Measurements from ENCODE around the gene SURF1. TPM values are rescaled to one million over a fixed set of nuclear protein-coding genes. Genes with fewer than 3 reads are reported as not detected.

SURF1 gene
- total and polyA plus RNA-seq, 9 of the 15 experiments (the other 6 are each of a cell fraction or from before 2014, with no cell fraction given), result 16.1 to 31.3 (median 20.9) TPM

DNA sequence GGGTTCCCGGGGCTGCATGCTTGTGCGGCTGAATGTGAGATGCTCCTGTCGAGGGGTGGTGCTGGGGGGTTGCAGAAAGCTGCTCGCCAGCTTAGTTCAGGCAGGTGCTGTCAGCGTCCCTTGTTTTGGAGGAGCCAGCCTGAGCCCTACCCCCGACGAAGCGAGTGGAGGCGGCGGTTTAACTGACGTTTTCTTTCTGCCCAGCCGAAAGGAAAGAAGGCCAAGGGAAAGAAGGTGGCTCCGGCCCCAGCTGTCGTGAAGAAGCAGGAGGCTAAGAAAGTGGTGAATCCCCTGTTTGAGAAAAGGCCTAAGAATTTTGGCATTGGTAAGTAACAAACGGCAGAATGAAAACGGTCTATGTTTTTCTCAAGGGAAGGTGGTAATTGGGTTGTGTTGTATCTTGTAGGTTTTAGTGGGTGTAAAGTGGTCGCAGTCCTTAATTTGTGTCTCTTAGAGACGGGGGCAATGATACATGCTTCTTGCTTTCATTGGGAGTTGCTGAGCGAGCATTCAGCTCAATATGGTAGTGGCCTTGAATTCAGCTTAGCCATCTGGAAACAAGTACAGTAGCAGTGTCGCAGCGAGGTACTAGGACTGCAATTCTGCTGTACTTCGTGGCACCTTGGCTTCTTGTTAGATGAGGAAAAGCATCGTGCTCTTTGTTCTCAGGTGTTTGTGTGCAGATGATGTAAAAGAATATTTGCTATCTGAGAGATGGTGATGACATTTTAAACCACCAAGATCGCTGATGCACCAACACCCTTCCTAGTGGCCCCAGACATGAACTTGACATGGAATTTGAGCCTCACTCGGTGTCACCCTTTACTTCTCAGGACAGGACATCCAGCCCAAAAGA lies 7.3 kb downstream of the SURF1 start (continued):
- TF ChIP-seq, protein P1, sequence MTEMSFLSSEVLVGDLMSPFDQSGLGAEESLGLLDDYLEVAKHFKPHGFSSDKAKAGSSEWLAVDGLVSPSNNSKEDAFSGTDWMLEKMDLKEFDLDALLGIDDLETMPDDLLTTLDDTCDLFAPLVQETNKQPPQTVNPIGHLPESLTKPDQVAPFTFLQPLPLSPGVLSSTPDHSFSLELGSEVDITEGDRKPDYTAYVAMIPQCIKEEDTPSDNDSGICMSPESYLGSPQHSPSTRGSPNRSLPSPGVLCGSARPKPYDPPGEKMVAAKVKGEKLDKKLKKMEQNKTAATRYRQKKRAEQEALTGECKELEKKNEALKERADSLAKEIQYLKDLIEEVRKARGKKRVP (CRISPR knock-in tag; IDR thresholded peaks at IDR 0.05), result 0 out of 2 replicates have a peak, but pooled peaks have one; percentile 28
- no peak for TF ChIP-seq CBX1 (IDR thresholded peaks at IDR 0.05; ENCODE audit: low read depth)
- TF ChIP-seq HMG20B (CRISPR knock-in tag; IDR thresholded peaks at IDR 0.05), result no peak
- 0 out of 2 replicates have a peak, but pooled peaks have one; percentile 63 for TF ChIP-seq ELF4 (CRISPR knock-in tag; IDR thresholded peaks at IDR 0.05)
- peak; percentile 37; the same call in 1 of the 2 replicates for TF ChIP-seq CEBPG (CRISPR knock-in tag; IDR thresholded peaks at IDR 0.05)
- no peak for TF ChIP-seq CEBPG (tag; conservative IDR thresholded peaks at IDR 0.05 in 1 of 2, IDR thresholded peaks at IDR 0.05 in 1 of 2)
- TF ChIP-seq NRF1 (conservative IDR thresholded peaks at IDR 0.05 in 1 of 2, IDR thresholded peaks at IDR 0.05 in 1 of 2), result no peak
- TF ChIP-seq, protein P2, sequence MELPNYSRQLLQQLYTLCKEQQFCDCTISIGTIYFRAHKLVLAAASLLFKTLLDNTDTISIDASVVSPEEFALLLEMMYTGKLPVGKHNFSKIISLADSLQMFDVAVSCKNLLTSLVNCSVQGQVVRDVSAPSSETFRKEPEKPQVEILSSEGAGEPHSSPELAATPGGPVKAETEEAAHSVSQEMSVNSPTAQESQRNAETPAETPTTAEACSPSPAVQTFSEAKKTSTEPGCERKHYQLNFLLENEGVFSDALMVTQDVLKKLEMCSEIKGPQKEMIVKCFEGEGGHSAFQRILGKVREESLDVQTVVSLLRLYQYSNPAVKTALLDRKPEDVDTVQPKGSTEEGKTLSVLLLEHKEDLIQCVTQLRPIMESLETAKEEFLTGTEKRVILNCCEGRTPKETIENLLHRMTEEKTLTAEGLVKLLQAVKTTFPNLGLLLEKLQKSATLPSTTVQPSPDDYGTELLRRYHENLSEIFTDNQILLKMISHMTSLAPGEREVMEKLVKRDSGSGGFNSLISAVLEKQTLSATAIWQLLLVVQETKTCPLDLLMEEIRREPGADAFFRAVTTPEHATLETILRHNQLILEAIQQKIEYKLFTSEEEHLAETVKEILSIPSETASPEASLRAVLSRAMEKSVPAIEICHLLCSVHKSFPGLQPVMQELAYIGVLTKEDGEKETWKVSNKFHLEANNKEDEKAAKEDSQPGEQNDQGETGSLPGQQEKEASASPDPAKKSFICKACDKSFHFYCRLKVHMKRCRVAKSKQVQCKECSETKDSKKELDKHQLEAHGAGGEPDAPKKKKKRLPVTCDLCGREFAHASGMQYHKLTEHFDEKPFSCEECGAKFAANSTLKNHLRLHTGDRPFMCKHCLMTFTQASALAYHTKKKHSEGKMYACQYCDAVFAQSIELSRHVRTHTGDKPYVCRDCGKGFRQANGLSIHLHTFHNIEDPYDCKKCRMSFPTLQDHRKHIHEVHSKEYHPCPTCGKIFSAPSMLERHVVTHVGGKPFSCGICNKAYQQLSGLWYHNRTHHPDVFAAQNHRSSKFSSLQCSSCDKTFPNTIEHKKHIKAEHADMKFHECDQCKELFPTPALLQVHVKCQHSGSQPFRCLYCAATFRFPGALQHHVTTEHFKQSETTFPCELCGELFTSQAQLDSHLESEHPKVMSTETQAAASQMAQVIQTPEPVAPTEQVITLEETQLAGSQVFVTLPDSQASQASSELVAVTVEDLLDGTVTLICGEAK (IDR thresholded peaks at IDR 0.05), result peak; percentile 61
- TF ChIP-seq, protein P2 (CRISPR knock-in tag; IDR thresholded peaks at IDR 0.05), result no peak
- TF ChIP-seq HDAC3 (IDR thresholded peaks at IDR 0.05; ENCODE audit: borderline replicate concordance, partially characterized antibody), result no peak
- peak; percentile 51; the same call in 1 of the 2 replicates for TF ChIP-seq ILF3 (IDR thresholded peaks at IDR 0.05; ENCODE audit: borderline replicate concordance)
- TF ChIP-seq MYC (IDR thresholded peaks at IDR 0.05; ENCODE audit: low read depth, low read length), result no peak
- no peak for TF ChIP-seq MYC (CRISPR knock-in tag; IDR thresholded peaks at IDR 0.05; ENCODE audit: borderline replicate concordance, low read depth)
- TF ChIP-seq FOXP1 (CRISPR knock-in tag; IDR thresholded peaks at IDR 0.05), result peak; percentile 59; the same call in 1 of the 2 replicates
- TF ChIP-seq, protein P3, sequence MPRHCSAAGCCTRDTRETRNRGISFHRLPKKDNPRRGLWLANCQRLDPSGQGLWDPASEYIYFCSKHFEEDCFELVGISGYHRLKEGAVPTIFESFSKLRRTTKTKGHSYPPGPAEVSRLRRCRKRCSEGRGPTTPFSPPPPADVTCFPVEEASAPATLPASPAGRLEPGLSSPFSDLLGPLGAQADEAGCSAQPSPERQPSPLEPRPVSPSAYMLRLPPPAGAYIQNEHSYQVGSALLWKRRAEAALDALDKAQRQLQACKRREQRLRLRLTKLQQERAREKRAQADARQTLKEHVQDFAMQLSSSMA (CRISPR knock-in tag; IDR thresholded peaks at IDR 0.05), result no peak
- no peak for TF ChIP-seq LARP7 (IDR thresholded peaks at IDR 0.05)
- peak; percentile 70; the same call in 1 of the 2 replicates for TF ChIP-seq RBFOX2 (IDR thresholded peaks at IDR 0.05; ENCODE audit: low read depth, low read length)
- TF ChIP-seq CHD1 (IDR thresholded peaks at IDR 0.05; ENCODE audit: low read length), result peak; percentile 82
